Renal cortical epithelial cell (primary cell): Measurements from ENCODE around the gene C6orf89. TPM values are rescaled to one million over a fixed set of nuclear protein-coding genes. Genes with fewer than 3 reads are reported as not detected.

Experiments used
- DNase-seq: peaks from one replicate; pipeline ENCODE4 v3.0.0-alpha.2; 2011; ENCODE audit warnings: low read depth
- total RNA-seq: library from RNA; depleted of rRNA; stranded (reverse); fragments of >200 nt; gene quantifications from 2 replicates; pipeline ENCODE4 v1.2.3, GENCODE V29; 2014

Gene C6orf89, protein sequence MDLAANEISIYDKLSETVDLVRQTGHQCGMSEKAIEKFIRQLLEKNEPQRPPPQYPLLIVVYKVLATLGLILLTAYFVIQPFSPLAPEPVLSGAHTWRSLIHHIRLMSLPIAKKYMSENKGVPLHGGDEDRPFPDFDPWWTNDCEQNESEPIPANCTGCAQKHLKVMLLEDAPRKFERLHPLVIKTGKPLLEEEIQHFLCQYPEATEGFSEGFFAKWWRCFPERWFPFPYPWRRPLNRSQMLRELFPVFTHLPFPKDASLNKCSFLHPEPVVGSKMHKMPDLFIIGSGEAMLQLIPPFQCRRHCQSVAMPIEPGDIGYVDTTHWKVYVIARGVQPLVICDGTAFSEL
- total RNA-seq = 41.5 and 48.2 TPM in 2 replicates

DNA sequence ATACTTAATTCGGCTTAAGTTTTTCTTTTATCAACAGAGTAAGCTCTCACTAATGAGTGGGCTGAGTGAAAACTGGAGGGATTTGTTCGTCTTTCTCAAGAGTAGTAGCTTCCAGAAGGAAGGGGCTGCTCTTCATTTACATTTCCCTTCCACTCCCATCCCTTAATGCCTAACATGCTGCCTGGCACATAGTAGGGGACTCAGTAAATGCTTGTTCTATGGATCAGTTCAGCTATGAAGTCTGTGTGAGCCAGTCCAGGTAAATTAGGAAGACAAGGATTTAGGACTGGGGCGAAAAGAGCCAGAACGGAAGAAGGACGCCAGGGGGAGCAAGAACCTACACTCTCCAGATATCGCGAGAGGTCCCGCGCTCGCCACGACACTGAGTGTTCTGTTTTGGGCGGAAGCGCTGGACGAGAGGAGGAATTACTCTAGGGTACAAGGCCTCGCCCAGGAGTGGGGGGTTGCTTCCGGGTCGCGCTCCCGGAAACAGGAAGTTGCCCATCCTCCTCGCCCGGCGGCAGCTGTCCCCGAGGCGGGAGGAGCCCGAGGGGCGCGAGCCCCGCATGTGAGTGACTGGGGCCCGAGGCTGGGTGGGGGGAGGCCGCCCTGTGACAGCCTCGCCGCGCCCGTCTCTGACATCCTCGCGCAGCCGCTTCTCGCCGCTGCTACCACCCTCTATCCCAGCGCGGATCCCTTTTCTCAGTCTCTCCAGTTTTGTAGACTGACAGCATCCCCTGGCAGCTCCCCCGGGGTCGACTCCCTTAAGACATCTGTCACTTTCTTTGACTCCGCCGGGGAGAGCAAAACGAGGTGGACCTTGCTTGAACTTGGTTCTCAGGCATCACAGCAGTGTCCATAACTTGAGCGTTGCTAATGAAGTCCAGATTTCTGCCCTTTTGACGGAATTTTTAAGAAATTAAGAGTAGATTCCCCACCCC is at the start of gene C6orf89:
TSS of gene C6orf89 (plus strand) at position 492 of the 941 bp plus-strand sequence. CDS start 13,493 bp downstream, outside the sequence.
- peak; percentile 93 for DNase-seq

DNA sequence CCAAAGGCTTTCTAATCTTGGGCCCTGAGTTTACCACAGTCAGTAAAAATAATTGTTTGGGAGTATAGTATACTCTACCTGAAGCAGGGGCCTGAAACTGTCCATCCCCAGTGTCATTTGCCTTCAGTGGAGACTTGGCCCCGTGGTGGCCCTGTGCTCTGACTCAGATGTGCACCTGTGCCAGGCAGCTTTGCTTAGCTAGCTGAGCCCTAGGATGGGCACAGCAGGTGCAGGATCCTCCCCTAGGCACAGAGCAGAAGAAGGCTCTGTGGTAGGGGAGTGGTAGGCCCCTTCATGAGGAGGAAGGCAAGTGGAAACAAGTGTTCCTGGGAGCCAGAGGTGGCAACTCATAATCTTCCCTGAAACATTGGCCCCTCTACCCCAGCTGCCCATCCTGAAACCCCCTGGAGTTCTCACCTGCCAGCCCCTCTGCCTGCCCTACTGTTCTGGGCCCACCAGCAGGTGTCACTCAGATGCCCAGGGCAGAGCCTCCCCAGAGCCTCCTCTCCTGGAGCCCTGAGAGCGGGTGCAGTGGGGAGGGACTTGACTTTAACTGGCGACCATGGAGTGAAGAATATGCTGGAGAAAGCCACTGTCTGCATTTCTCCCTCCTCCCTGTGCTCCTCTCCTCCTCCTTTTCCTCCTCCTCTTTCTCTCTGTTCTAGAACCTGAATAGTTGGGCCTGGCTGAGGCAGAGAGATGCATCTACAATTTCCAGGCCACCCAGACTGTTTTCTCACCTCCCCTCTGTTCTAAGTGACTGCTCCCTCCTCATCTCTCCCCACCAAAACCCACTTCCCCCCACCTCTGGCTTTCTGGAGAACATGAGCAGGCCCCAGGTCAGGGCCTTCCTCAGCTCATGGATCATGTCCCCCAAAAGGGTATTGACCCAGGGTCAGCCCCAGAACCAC is 49.4 kb upstream of the C6orf89 start:
- no peak for DNase-seq

DNA sequence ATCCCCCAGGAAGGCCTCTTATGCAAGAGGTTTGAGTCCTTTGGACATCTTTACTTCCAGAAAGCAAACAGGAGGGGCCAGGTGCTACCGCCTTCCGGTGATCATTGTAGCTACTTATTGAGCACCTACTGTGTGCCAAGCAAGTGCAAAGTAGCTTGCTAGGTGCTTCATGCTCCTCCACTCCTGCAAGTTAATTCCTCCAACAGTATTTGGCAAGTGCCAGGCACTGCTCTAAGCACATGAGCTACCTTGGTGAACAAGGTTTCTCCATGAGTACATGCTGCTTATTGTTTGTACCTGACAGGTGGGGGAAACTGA is 48.8 kb upstream of the C6orf89 start:
- no peak for DNase-seq

DNA sequence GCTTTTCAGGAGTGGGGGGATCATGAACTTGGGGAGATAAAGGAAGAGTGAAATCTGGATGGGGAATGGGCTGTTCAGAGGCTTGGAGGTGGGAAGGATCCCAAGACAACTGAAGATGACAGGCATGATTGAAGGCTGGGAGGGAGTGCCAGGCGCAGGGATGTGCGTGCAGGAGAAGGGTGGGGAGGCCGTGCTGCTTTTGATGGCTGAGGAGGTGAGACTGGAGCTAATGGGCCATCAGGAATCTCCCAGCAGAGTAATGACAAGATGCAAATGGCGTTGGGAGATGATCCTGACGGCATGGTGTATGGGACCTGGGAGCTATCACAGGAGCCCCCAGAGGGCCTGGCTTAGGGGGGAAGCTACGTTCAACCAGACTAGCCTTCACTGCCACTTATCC is 48.1 kb upstream of the C6orf89 start:
- no peak for DNase-seq

DNA sequence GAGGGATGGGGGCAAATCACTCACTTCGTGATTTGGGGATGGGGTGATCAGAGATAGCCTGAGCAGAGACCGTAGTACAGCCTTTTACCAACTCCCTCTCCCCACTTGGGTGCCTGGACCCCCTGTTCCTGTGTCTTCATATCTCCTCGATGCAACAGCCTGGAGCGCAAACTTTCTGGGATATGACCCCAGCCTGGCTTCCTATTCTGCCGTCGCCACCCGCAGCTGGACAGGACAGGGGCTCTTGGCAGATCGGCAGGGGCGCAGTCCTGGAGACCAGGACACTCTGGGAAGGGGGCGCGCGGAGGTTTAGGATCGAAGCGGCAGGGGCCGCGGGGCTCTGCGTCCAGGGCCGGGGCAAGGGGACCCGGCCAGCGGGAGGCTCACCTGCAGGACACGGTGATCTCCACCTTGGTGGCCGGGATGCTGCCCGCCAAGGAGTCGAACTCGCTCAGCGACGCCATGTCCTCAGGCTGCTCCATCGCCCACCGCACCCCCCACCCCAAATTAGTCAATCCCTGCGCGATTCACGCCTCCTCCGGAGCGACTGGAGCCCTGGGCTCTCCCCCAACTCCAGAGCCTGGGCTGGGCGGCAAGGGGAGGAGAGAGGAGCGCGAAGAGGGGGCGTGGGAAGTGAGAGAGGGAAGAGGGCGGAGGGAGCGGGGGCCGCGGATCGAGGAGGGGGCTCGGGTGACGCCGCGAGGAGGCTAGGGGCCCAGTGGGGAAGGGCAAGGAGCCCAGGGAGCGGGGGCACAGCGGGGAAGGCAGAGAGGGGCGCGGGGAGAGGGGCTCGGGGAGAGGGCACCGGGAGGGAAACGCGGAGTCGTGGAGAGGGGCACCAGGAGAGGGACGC is 46.6 kb upstream of the C6orf89 start, which contains the start of gene CPNE5:
TSS of gene CPNE5 (minus strand) at position 549 of the 853 bp plus-strand sequence. CDS start at position 482, 67 bp downstream.
- no peak for DNase-seq

DNA sequence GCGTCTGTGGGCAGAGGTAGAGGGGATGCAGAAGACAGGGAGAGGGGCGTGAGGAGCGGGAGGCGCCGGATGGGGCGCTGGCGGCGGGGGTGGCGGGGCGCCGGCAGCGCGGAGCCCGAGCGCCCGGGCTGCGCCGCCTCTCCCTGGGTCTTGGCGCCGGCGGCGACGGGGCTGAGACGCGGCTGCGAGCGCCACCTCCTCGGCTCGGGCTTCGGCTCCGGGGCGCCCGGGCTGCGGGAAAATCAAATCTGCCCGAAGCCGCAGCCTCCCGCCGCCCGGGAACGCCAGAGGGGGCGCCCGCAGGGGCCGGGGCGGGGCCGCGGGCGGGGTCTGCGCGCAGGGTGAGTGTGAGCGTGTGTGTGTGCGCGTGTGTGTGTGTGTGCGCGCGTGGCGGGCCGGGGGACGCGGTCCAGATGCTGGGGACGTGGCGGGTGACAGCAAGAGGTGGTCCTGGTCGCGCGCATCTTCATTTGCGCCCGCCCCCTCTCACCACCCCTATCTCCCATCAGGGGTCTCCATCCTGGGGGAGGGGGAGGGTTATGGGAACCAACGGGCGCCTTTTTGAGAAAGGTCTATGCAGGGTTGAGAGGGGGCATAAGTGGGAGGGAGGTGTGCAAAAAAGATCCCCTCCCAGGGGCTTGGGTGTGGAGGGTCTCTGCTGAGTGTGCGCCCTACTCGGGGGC is 45.9 kb upstream of the C6orf89 start:
- no peak for DNase-seq

DNA sequence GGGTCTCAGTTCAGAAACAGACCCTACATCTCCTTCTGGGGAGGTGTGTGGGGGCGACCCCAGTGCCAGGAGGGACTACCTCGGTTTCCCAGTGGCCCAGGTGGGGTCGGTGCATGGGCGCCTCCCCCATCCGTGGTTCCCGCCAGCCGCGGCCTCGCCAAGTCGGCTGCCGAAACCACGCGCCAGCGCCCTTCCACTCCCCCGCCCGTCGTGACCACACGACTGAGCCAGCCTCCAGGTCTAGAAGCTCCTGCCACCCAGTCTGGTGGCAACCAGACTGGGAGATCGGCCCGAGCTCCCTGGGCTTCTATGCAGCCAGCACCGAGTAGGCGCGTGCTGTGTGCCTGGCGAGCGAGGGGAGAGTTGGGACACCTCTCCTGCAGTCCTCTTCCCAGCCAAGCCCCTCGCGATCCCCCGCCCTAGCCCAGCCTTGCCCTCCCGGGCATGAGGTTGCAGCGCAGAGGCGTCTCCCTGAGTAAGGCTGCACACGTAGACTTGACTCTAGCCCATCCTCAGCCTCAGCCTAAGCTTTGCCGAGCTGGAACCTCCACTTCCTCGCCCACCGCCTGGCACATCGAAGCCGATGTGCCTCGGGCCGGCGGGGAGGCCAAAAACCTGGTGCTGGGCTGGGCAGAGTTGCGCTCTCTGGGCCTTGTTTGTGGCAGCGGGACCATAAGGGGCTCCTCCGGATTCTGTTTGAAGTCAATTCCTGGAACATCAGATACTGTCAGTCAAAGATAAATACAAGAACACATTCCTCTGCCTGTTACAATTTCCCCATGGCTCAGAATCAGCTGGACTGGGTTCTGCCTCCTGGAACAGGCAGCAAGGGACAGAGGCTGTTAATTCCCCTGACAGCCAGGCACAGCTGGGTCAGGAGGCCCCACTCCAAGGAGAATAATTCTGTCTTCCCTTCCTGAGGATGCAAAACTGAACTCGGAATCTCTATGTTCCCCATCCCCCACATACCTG is 45.0 kb upstream of the C6orf89 start:
- no peak for DNase-seq

DNA sequence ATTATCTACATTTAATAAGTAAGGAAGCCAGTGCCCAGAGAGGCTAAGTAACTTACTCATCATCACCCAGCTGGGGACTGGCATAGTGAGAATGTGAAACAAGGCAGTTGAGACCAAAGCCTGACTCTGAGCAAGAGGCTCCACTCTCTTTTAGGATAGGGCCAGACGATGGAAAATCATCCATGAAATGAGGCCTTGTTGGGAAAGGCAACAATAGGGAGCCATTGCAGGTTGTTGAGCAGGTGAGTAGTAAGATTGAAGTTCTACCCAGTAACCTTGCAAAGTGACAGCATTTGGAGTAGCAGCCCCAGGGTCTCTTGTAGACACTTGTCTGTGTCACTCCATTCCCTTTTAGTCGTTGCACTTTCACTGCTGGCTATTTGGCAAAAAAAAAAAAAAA is 44.0 kb upstream of the C6orf89 start:
- no peak for DNase-seq

DNA sequence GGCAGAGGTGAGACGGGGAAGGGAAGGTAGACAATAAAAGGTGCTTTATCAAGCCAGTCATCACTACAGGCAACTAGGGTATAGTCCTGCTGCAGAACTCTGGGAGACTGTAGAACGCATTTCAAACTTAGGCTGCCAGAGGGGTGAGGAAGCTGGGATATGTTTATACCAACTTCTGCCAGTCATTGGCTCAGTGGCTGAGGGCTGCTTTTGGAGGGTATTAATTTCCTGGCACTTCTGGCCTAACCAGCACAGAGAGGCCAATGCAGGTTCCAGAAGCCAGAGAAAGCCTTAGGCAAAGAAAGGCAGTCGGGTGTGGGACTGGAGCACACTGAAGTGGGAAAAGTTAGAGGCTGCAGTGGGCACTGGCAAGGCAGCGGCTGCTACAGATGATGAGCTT is 42.6 kb upstream of the C6orf89 start:
- no peak for DNase-seq

DNA sequence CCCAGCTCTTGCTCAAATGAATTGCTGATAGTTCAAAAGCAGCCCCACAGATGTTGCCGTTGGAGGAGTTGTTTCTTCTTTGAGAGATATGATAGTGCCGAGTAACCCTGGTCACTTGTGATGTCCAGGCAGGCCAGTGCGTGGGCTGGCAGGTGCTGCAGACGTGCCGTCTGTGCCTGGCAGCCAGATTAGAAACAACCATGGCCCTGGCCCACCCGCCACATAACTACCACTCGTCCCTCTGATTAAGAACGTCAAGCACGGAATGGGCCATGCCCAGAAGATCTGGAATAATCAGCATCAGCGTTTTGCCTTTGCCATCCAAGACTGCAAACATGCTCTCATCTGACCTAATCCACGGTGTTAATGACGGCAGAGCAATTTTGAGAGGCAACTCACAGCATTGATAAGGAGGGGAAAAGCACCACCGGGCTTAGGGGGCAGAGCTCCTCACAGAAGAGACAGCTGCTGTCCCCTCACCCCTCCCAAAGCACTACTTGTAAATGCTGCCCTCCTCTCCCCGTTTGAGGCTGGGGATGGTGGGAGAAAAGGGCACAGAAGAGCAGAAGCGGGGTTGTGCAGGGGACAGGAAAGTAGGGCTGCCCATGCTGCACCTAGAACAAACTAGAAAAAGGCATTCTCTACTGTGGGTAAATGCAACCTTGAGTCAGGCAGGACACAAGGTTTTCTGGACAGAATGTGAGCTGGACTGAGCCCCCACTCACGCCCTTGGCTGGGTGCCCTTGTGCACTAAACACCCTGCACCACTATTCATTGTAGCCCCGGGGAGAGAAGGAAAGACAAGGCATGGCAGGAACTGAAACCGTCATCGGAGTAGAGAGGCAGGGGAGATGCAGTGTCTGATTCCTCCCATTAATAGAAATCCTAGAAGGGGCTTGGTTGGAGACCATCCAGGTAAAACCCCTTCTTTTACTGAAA is 41.3 kb upstream of the C6orf89 start:
- no peak for DNase-seq

DNA sequence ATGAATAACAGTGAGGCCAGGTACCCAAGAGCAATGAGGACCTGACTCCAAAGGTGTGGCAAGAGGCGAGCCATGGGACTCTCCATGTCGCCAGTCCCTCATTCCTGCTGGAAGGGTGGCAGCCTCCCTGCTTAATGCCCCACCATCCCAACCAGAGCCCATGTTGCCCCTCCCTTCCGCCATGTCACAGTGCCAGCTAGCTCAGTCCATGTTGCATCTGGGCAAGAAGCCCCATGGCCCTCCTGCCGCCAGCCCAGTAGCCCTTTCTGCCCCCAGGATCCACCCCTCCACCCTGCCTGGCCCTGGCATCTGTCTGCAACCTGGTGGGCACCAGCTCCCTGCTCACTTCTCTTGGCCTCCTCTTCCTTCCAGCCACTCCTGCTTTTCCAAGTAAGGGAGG is 40.5 kb upstream of the C6orf89 start:
- DNase-seq = no peak

DNA sequence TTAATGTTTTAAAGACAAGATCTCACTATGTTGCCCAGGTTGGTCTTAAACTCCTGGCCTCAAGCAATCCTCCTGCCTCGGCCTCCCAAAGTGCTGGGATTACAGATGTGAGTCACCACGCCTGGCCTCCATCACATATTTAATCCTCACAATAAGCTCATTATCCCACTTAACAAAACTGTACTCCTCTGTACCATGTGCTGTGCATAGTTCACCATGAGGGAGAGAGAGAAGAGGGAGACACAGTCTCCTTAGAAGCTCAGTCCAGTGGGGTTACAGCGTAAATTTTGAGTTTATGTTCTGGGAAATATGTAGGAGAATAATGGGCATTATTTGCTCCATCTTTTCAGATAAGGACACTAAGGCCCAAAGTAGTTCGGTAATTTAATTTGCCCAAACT is 38.6 kb upstream of the C6orf89 start:
- no peak for DNase-seq

DNA sequence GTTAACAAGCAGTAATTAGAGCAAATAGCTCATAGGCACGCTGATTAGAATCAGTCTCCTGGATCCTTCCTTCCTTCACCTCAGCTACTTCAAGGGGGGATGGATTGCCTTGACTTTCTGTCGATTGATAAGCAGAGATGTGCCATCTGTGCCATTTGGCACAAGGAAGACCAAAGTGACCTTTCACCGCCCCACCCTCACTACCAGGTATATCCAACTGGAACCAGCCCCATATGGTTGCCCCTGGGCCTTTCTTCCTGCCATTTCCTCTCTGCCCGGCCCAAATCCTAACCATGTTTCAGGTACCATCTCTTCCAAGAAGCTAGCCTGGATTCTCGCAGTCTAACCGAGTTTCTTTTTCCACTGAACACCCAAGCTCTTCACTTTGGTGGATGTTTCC is 37.8 kb upstream of the C6orf89 start:
- no peak for DNase-seq

DNA sequence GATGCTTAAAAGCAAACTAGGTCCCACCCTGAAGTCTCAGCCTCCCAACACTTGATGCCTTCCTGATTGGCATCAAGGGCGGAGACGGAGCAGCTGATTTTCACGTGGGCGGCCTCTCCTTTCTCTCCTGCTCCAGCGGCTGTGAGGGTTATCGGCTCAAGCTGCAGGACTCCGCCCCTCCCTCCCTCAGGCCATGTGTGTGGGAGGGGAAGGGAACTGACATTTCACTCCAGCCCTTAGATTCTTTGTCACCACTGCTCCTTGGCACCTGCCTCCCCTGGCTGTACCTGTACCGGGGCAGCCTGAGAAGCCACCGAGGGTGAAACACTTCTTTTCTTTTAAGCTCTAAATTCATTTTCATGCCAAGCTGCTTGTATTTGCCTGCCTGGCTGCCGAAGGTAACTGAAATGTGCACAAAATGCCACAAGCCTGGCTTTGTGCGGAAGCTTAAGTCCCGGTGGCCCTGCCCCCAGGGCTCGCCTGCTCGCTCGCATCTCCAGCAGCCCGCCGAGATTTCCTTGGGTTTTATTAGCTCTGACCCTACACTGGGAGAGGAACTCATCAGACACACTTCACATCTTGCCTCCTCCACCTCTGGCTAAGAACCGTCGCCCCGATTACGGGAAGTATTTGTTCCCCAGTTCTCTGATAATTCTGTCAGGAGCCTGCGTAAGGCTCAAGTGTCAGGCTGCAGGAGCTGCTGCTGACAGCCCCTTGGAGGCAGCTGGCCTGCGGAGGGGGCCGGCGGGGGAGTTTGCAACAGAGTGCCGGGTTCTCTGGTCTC is 36.9 kb upstream of the C6orf89 start:
- peak; percentile 49 for DNase-seq

DNA sequence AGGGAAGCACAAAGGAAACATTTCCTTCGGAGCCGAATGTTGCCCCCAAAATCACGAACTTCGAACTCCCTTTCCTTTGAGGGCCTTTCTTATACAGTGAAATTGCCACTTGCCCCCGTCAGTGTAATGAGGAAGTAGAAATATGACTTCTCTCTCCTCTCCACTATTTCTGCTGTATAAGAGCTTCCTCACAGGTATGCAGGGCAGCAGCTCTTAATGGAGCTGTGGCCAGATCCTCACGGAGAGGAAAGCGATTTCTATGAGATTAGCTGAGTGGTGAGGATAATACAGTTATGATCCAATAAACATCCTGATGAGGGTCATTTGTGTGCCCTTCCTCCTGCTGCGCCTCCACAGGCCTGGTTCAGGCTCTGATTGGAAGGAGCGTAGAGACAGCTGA is 35.7 kb upstream of the C6orf89 start:
- DNase-seq = no peak

DNA sequence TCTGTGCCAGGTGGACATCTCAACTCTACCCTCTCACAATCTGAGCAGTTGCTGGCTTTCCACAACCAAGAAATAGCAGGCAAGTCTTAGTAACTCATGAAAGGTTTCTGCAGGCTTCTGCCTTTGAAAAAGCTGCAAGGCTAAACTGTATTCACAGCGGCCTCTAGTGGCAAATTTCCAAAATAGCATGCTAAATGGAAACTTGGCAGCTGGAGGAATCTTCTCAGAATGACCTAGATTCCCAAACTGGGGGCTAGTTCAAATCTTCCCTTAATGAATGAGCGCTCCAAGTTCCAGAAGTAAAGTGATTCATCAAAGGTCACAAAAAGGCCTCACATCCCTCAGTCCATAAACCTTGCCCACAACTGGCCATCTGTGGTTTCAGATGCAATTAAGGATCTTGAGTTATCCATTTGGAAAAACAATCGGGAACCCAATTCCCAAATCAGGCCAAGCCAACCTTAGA is 34.6 kb upstream of the C6orf89 start:
- peak; percentile 89 for DNase-seq

DNA sequence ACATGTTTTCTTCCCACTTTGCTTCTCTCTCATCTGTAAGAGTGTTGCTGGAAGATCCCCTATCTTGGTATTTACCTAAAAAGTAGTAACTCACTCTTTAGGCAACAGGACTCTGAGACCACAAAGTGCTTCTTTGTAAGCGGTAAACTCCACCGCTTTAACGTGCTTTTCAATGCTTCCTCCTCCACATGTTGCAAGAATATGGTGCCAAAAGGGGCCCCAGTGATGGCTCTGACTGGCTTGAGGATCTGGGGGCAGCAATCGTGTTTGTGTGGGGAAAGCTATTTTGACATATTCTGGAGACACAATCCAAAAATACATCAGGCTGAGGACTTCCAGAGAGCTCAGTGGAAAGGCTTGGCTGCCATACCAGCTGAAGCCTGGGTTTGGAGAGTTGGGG is 34.1 kb upstream of the C6orf89 start:
- DNase-seq = no peak
